Neural progenitor cell (in vitro differentiated cells): ENCODE data around the gene PLXNA4. TPM values are rescaled to one million over a fixed set of nuclear protein-coding genes. Genes with fewer than 3 reads are reported as not detected.

Experiments
- DNase-seq: peaks from one replicate; pipeline ENCODE4 v3.0.0-alpha.2; 2016; ENCODE audit warnings: low spot score
- H2AFZ ChIP-seq: fragments of 200-600 bp; sonication (generic); replicated peaks from 2 replicates; pipeline ENCODE4 v1.6.1; 2016; ENCODE audit warnings: antibody characterized with exemption
- H3F3A ChIP-seq: fragments of 200-600 bp; sonication (generic); 2 replicates; pipeline ENCODE4 v1.6.1; 2016; ENCODE audit warnings: antibody characterized with exemption, low read depth
- H3K27ac ChIP-seq: fragments of 200-600 bp; sonication (generic); 2 replicates; pipeline ENCODE4 v1.5.1; 2016; ENCODE audit warnings: mild to moderate bottlenecking
- H3K27me3 ChIP-seq: fragments of 200-600 bp; sonication (generic); 2 replicates; pipeline ENCODE4 v1.6.1; 2016; ENCODE audit warnings: mild to moderate bottlenecking, moderate library complexity
- H3K36me3 ChIP-seq: fragments of 200-600 bp; sonication (generic); 2 replicates; pipeline ENCODE4 v1.5.1; 2016
- H3K4me1 ChIP-seq: fragments of 200-600 bp; sonication (generic); 2 replicates; pipeline ENCODE4 v1.6.1; 2016; ENCODE audit warnings: mixed run types
- H3K4me2 ChIP-seq: fragments of 200-600 bp; sonication (generic); 2 replicates; pipeline ENCODE4 v1.6.1; 2016
- H3K4me3 ChIP-seq: fragments of 200-600 bp; sonication (generic); 2 replicates; pipeline ENCODE4 v1.5.1; 2016
- H3K79me2 ChIP-seq: fragments of 200-600 bp; sonication (generic); 2 replicates; pipeline ENCODE4 v1.6.1; 2016; ENCODE audit warnings: low read depth
- H3K9ac ChIP-seq: fragments of 200-600 bp; sonication (generic); 2 replicates; pipeline ENCODE4 v1.6.1; 2016
- H3K9me3 ChIP-seq: fragments of 200-600 bp; sonication (generic); 2 replicates; pipeline ENCODE4 v1.5.1; 2016; ENCODE audit warnings: low read depth
- H4K20me1 ChIP-seq: fragments of 200-600 bp; sonication (generic); 2 replicates; pipeline ENCODE4 v1.6.1; 2016; ENCODE audit warnings: low read depth
- H3K27ac Mint-ChIP-seq: 3 replicates; pipeline ENCODE4 v1.8.0; 2021; ENCODE audit warnings: mixed read lengths
- H3K27me3 Mint-ChIP-seq: 2 replicates; pipeline ENCODE4 v1.8.0; 2022; ENCODE audit warnings: low read depth, mild to moderate bottlenecking, inconsistent platforms, moderate library complexity, mixed read lengths; ENCODE audit not compliant: insufficient read depth
- H3K36me3 Mint-ChIP-seq: 3 replicates; pipeline ENCODE4 v1.8.0; 2021; ENCODE audit warnings: mixed read lengths
- H3K4me1 Mint-ChIP-seq: 3 replicates; pipeline ENCODE4 v1.8.0; 2021; ENCODE audit warnings: mixed read lengths
- H3K4me3 Mint-ChIP-seq: 3 replicates; pipeline ENCODE4 v1.8.0; 2021; ENCODE audit warnings: mild to moderate bottlenecking, moderate library complexity, mixed read lengths
- H3K9me3 Mint-ChIP-seq: 3 replicates; pipeline ENCODE4 v1.8.0; 2020; ENCODE audit warnings: mixed read lengths
- CTCF ChIP-seq: fragments of 200-600 bp; sonication (generic); IDR thresholded peaks from 2 replicates; pipeline ENCODE4 v1.5.1; 2017; ENCODE audit warnings: antibody characterized with exemption, mild to moderate bottlenecking
- EZH2 ChIP-seq: fragments of 200-600 bp; sonication (generic); IDR thresholded peaks from 2 replicates; pipeline ENCODE4 v1.6.1; 2017; ENCODE audit warnings: antibody characterized with exemption, mild to moderate bottlenecking, moderate library complexity
- EZH2phosphoT487 ChIP-seq: fragments of 200-600 bp; sonication (generic); IDR thresholded peaks from 2 replicates; pipeline ENCODE4 v1.6.1; 2017; ENCODE audit warnings: antibody characterized with exemption
- total RNA-seq: library from RNA; depleted of rRNA; stranded (reverse); fragments of >200 nt; gene quantifications from 2 replicates; pipeline ENCODE4 v1.2.3, GENCODE V29; 2015; ENCODE audit warnings: low replicate concordance

Gene PLXNA4
- total RNA-seq, 1 donor from 2014 or later = 0.49 TPM

GRCh38 chr7:132412435-132412834 is 163.8 kb downstream of the PLXNA4 start:
- Histone ChIP-seq H3K27me3 (no peaks in the 10 kb centered on the region), H2AFZ (no peak overlapping the region), H4K20me1 (no peaks in the 10 kb centered on the region), H3K4me1 (no peaks in the 10 kb centered on the region), H3K4me2 (no peak overlapping the region), H3K27ac (no peak overlapping the region), H3K79me2 (no peaks in the 10 kb centered on the region), H3K9me3 (no peaks in the 10 kb centered on the region), H3K36me3 (no peaks in the 10 kb centered on the region), H3K9ac (no peak overlapping the region), H3F3A (no peaks in the 10 kb centered on the region), H3K4me3 (no peak overlapping the region)
- Mint-ChIP-seq H3K27me3 (peaks cover 4% of the 10 kb centered on the region), H3K27ac (peak overlapping the region; percentile 52), H3K4me3 (no peak overlapping the region), H3K9me3 (no peaks in the 10 kb centered on the region), H3K36me3 (no peaks in the 10 kb centered on the region), H3K4me1 (peaks cover 10% of the 10 kb centered on the region)
- no peak for DNase-seq
- TF ChIP-seq CTCF = no peak
- no peak for TF ChIP-seq EZH2phosphoT487
- TF ChIP-seq EZH2 = no peak

GRCh38 chr7:132410861-132411541 is 165.3 kb downstream of the PLXNA4 start:
- Histone ChIP-seq H3F3A (no peaks in the 10 kb centered on the region), H3K4me2 (no peak overlapping the region), H3K27ac (no peak overlapping the region), H3K4me1 (no peaks in the 10 kb centered on the region), H3K27me3 (no peaks in the 10 kb centered on the region), H3K9me3 (no peaks in the 10 kb centered on the region), H2AFZ (no peak overlapping the region), H4K20me1 (no peaks in the 10 kb centered on the region), H3K4me3 (no peak overlapping the region), H3K79me2 (no peaks in the 10 kb centered on the region), H3K36me3 (no peaks in the 10 kb centered on the region), H3K9ac (no peak overlapping the region)
- peaks cover 10% of the 10 kb centered on the region for H3K4me1 Mint-ChIP-seq
- H3K9me3 Mint-ChIP-seq = no peaks in the 10 kb centered on the region
- no peaks in the 10 kb centered on the region for H3K36me3 Mint-ChIP-seq
- no peak for DNase-seq
- H3K27ac Mint-ChIP-seq = no peak overlapping the region
- H3K27me3 Mint-ChIP-seq = peaks cover 4% of the 10 kb centered on the region
- TF ChIP-seq EZH2 (no peak), CTCF (no peak), EZH2phosphoT487 (no peak)
- no peak overlapping the region for H3K4me3 Mint-ChIP-seq

- Histone ChIP-seq H3K9ac (no peak overlapping the region), H3K27me3 (no peaks in the 10 kb centered on the region), H3K4me3 (no peak overlapping the region), H2AFZ (no peak overlapping the region), H3K4me2 (no peak overlapping the region), H3K79me2 (no peaks in the 10 kb centered on the region), H3K9me3 (no peaks in the 10 kb centered on the region), H4K20me1 (no peaks in the 10 kb centered on the region), H3F3A (no peaks in the 10 kb centered on the region), H3K4me1 (no peaks in the 10 kb centered on the region), H3K36me3 (no peaks in the 10 kb centered on the region), H3K27ac (no peak overlapping the region)
- Mint-ChIP-seq H3K36me3 (no peaks in the 10 kb centered on the region), H3K9me3 (no peaks in the 10 kb centered on the region), H3K4me1 (peaks cover 10% of the 10 kb centered on the region), H3K27ac (no peak overlapping the region), H3K4me3 (no peak overlapping the region), H3K27me3 (peaks cover 4% of the 10 kb centered on the region)
- TF ChIP-seq CTCF (no peak), EZH2 (no peak), EZH2phosphoT487 (no peak)
- DNase-seq = no peak
These were observed 165.9 kb downstream of the PLXNA4 start for GRCh38 chr7:132410385-132410784.
